OCI-M2 (cell line): ENCODE data around the gene CBX2.
"Not testable (repeated sequence)": the region's sequence is repeated elsewhere in the genome, so short reads cannot be mapped to it uniquely, and the experiment has no call there.

Experiments used
- DNase-seq: peaks from one replicate; lab custom pipeline; 2025; ENCODE audit not compliant: unreplicated experiment; lab: John Stamatoyannopoulos, UW

The CBX2 gene

GRCh38 chr17:79742951-79743476, 34.9 kb upstream of the CBX2 start:
- DNase-seq = no peak

- DNase-seq = no peak
These were observed 34.3 kb upstream of the CBX2 start for GRCh38 chr17:79743614-79744013.

- DNase-seq = no peak
These were observed 32.3 kb upstream of the CBX2 start for GRCh38 chr17:79745641-79746105.

GRCh38 chr17:79746889-79747507, 30.9 kb upstream of the CBX2 start:
- no peak for DNase-seq

- no peak for DNase-seq
These were observed 30.2 kb upstream of the CBX2 start for GRCh38 chr17:79747508-79748294.

GRCh38 chr17:79748295-79749099, 29.5 kb upstream of the CBX2 start:
- DNase-seq = no peak

GRCh38 chr17:79749156-79749815, 28.7 kb upstream of the CBX2 start:
- DNase-seq = no peak

GRCh38 chr17:79749958-79750357, 28.0 kb upstream of the CBX2 start:
- DNase-seq = no peak

GRCh38 chr17:79750650-79751545, 27.1 kb upstream of the CBX2 start:
- DNase-seq = no peak

GRCh38 chr17:79752175-79752574, 25.8 kb upstream of the CBX2 start:
- DNase-seq = no peak

GRCh38 chr17:79754370-79754769, 23.6 kb upstream of the CBX2 start:
- DNase-seq = no peak

GRCh38 chr17:79754903-79755302, 23.0 kb upstream of the CBX2 start:
- not testable (repeated sequence) for DNase-seq

- DNase-seq = no peak
These were observed 22.4 kb upstream of the CBX2 start for GRCh38 chr17:79755591-79755990.

GRCh38 chr17:79757140-79757745, 20.7 kb upstream of the CBX2 start:
- DNase-seq = no peak

- DNase-seq = no peak
These were observed 19.7 kb upstream of the CBX2 start for GRCh38 chr17:79758271-79758670.

GRCh38 chr17:79760197-79760906, 17.6 kb upstream of the CBX2 start:
- no peak for DNase-seq

- no peak for DNase-seq
These were observed 15.9 kb upstream of the CBX2 start for GRCh38 chr17:79761894-79762589.

- DNase-seq = no peak
These were observed 12.2 kb upstream of the CBX2 start for GRCh38 chr17:79765708-79766107.
